Measurements from ENCODE around the gene CASQ2. TPM values are rescaled to one million over a fixed set of nuclear protein-coding genes. Genes with fewer than 3 reads are reported as not detected.

Gene CASQ2
- total and polyA plus RNA-seq, 4 donors, result 2.8 to 47.9 (median 15.2) TPM

DNA sequence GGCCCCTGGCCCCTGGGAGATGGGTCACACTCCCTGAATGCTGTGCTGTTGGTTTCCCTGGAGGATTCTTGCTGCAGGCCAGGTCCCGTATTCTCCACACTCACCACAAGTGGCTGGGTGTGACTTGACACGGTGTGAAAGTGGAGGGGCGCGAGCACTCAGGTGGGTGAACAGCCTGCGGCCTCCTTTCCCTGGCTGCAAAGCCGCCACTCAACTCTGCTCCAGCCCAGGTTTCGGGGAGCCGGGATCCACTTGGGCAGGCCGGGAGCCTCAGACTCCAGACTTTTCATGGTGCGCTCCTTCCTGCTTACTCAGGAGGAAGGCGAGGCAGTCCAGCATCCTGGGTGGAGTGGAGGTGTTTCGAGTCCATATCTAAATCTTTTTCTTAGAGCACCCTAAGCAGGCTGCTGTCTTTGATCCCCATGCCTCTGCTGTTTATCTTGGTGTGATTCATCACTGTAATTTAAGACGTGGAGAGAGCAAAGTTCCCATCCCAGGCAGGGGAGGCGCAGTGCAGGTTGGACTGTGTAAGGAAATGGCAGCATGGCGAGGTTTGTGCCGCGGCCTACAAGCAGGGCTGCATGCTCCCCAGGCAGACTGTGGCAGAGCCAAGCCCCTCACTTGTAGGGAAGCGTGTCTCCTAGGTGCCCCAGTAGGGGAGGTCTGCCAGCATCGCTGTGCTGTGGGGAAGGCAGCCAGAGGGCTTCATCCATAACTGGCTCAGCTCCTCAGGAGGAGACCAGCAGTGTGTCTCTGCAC is 97.2 kb downstream of the CASQ2 start:
- intact Hi-C loops (cut with DNase I), result no loop called here
- ATAC-seq (ENCODE audit: low FRiP score) (peak; percentile 53), DNase-seq (no peak)
- H3K36me3 ChIP-seq (ENCODE audit: control insufficient read depth in 1 of 2, insufficient read depth in 2 of 2, low read length in 1 of 2), result no peaks in the 10 kb centered on the region
- 72 to 83% methylated on average over 19 of the region's 19 CpGs for WGBS, 2 donors
- H3K27ac ChIP-seq (ENCODE audit: low read depth in 1 of 2, low read length in 2 of 2), result no peak overlapping the region
- H3K4me3 ChIP-seq (ENCODE audit: low read length in 2 of 2), result no peak overlapping the region
- no peaks in the 10 kb centered on the region for H3K4me1 ChIP-seq (ENCODE audit: control insufficient read depth in 1 of 2, insufficient read depth in 2 of 2, low read length in 2 of 2)
- H3K27me3 ChIP-seq (ENCODE audit: control insufficient read depth in 1 of 2, insufficient read depth in 2 of 2, low read length in 1 of 2), result no peaks in the 10 kb centered on the region
- H3K9me3 ChIP-seq (ENCODE audit: control insufficient read depth, low read length), result no peaks in the 10 kb centered on the region

- Histone ChIP-seq H3K27ac (ENCODE audit: low read depth in 1 of 2, low read length in 2 of 2) (no peak overlapping the region), H3K27me3 (ENCODE audit: control insufficient read depth in 1 of 2, insufficient read depth in 2 of 2, low read length in 1 of 2) (no peaks in the 10 kb centered on the region), H3K4me1 (ENCODE audit: control insufficient read depth in 1 of 2, insufficient read depth in 2 of 2, low read length in 2 of 2) (no peaks in the 10 kb centered on the region), H3K36me3 (ENCODE audit: control insufficient read depth in 1 of 2, insufficient read depth in 2 of 2, low read length in 1 of 2) (no peaks in the 10 kb centered on the region), H3K4me3 (ENCODE audit: low read length in 2 of 2) (no peak overlapping the region), H3K9me3 (ENCODE audit: control insufficient read depth, low read length) (no peaks in the 10 kb centered on the region)
- no peak for ATAC-seq (ENCODE audit: low FRiP score)
- WGBS, 2 donors, result 75 to 76% methylated on average over 14 of the region's 14 CpGs
- intact Hi-C loops (cut with DNase I), result no loop called here
- no peak for DNase-seq
Observed at GRCh38 chr1:115670476-115671175, 97.9 kb downstream of the CASQ2 start.

GRCh38 chr1:115669886-115670285 is 98.6 kb downstream of the CASQ2 start:
- 78 to 87% methylated on average over 1 of the region's 1 CpG for WGBS, 2 donors
- Histone ChIP-seq H3K4me1 (ENCODE audit: control insufficient read depth in 1 of 2, insufficient read depth in 2 of 2, low read length in 2 of 2) (no peaks in the 10 kb centered on the region), H3K27me3 (ENCODE audit: control insufficient read depth in 1 of 2, insufficient read depth in 2 of 2, low read length in 1 of 2) (no peaks in the 10 kb centered on the region), H3K27ac (ENCODE audit: low read depth in 1 of 2, low read length in 2 of 2) (no peak overlapping the region), H3K36me3 (ENCODE audit: control insufficient read depth in 1 of 2, insufficient read depth in 2 of 2, low read length in 1 of 2) (peaks cover 0 to 2% of the 10 kb centered on the region in 2 donors), H3K4me3 (ENCODE audit: low read length in 2 of 2) (no peak overlapping the region), H3K9me3 (ENCODE audit: control insufficient read depth, low read length) (no peaks in the 10 kb centered on the region)
- intact Hi-C loops (cut with DNase I), result no loop called here
- ATAC-seq (ENCODE audit: low FRiP score), result no peak
- DNase-seq, result no peak

DNA sequence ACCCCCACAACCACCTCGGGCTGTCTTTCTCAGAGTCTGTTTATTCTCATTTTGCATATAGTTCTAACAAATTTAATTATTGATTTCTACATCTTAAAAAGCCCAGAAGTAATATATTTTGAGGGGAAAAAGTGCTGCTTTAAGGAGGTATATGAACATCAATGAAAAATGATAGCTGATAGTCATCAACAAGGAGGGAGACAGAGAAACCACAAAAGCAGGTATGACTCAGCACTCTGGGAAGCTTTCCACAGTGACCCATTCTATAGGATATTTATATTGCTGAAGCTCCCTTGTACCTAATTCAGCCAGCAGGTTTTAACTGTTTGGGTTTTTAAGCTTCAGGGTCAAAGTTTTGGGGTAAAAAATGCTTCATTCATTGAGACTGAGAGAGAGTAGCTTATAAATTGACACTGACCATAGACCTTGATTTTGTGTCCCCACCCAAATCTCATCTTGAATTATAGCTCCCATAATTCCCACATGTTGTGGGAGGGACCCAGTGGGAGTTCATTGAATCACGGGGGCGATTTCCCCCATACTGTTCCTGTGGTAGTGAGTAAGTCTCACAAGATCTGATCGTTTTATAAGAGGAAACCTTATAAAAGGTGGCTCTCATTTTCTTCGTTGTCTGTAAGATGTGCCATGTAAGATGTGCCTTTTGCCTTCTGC is 99.4 kb downstream of the CASQ2 start:
- H3K27me3 ChIP-seq (ENCODE audit: control insufficient read depth in 1 of 2, insufficient read depth in 2 of 2, low read length in 1 of 2), result no peaks in the 10 kb centered on the region
- H3K36me3 ChIP-seq (ENCODE audit: control insufficient read depth in 1 of 2, insufficient read depth in 2 of 2, low read length in 1 of 2), result peaks cover 0 to 2% of the 10 kb centered on the region in 2 donors
- H3K9me3 ChIP-seq (ENCODE audit: control insufficient read depth, low read length), result no peaks in the 10 kb centered on the region
- H3K4me3 ChIP-seq (ENCODE audit: low read length in 2 of 2), result no peak overlapping the region
- H3K27ac ChIP-seq (ENCODE audit: low read depth in 1 of 2, low read length in 2 of 2), result no peak overlapping the region
- ATAC-seq (ENCODE audit: low FRiP score), result no peak
- WGBS, 2 donors, result 94 to 96% methylated on average over 5 of the region's 5 CpGs
- no peak for DNase-seq
- H3K4me1 ChIP-seq (ENCODE audit: control insufficient read depth in 1 of 2, insufficient read depth in 2 of 2, low read length in 2 of 2), result no peaks in the 10 kb centered on the region
- intact Hi-C loops (cut with DNase I), result no loop called here

- no peak for DNase-seq
- Histone ChIP-seq H3K4me1 (ENCODE audit: control insufficient read depth in 1 of 2, insufficient read depth in 2 of 2, low read length in 2 of 2) (no peaks in the 10 kb centered on the region), H3K36me3 (ENCODE audit: control insufficient read depth in 1 of 2, insufficient read depth in 2 of 2, low read length in 1 of 2) (peaks cover 0 to 6% of the 10 kb centered on the region in 2 donors), H3K9me3 (ENCODE audit: control insufficient read depth, low read length) (no peaks in the 10 kb centered on the region), H3K4me3 (ENCODE audit: low read length in 2 of 2) (no peak overlapping the region), H3K27ac (ENCODE audit: low read depth in 1 of 2, low read length in 2 of 2) (no peak overlapping the region), H3K27me3 (ENCODE audit: control insufficient read depth in 1 of 2, insufficient read depth in 2 of 2, low read length in 1 of 2) (no peaks in the 10 kb centered on the region)
- ATAC-seq (ENCODE audit: low FRiP score), result no peak
- 92 to 94% methylated on average over 1 of the region's 1 CpG for WGBS, 2 donors
- intact Hi-C loops (cut with DNase I), result no loop called here
Observed at GRCh38 chr1:115668579-115668978, 99.9 kb downstream of the CASQ2 start.

DNA sequence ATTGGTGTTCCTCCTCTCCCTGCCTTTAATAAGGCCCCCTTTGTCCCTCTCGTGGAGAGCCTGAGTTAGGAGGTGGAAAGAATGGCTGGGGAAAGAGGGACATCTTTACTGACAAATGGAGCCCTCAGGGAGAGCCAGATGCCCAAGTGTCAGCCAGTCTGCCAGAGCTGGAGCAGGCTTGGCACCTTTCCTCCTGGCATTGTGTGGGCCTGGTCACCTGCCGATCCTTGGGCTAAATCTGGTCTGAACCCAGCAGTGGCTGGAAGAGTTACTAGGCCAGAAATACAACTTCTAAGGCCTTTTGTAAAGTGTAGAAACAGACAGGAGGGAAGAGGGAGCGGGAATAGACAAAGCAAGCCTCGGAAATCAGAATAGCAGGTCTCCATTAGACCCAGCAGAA is 101.8 kb downstream of the CASQ2 start:
- ATAC-seq (ENCODE audit: low FRiP score) (peak; percentile 27), DNase-seq (no peak)
- H3K27me3 ChIP-seq (ENCODE audit: control insufficient read depth in 1 of 2, insufficient read depth in 2 of 2, low read length in 1 of 2), result no peaks in the 10 kb centered on the region
- peaks cover 0 to 8% of the 10 kb centered on the region in 2 donors for H3K36me3 ChIP-seq (ENCODE audit: control insufficient read depth in 1 of 2, insufficient read depth in 2 of 2, low read length in 1 of 2)
- H3K27ac ChIP-seq (ENCODE audit: low read depth in 1 of 2, low read length in 2 of 2), result peak overlapping the region; percentile 46 to 79
- H3K9me3 ChIP-seq (ENCODE audit: control insufficient read depth, low read length), result no peaks in the 10 kb centered on the region
- intact Hi-C loops (cut with DNase I), result no loop called here
- WGBS, 2 donors, result 12 to 21% methylated on average over 4 of the region's 4 CpGs
- no peaks in the 10 kb centered on the region for H3K4me1 ChIP-seq (ENCODE audit: control insufficient read depth in 1 of 2, insufficient read depth in 2 of 2, low read length in 2 of 2)
- no peak overlapping the region for H3K4me3 ChIP-seq (ENCODE audit: low read length in 2 of 2)

- H3K27me3 ChIP-seq (ENCODE audit: control insufficient read depth in 1 of 2, insufficient read depth in 2 of 2, low read length in 1 of 2), result no peaks in the 10 kb centered on the region
- WGBS, 2 donors, result 67 to 74% methylated on average over 6 of the region's 6 CpGs
- ATAC-seq (ENCODE audit: low FRiP score) (no peak), DNase-seq (no peak)
- H3K9me3 ChIP-seq (ENCODE audit: control insufficient read depth, low read length), result no peaks in the 10 kb centered on the region
- H3K27ac ChIP-seq (ENCODE audit: low read depth in 1 of 2, low read length in 2 of 2), result peak overlapping the region; percentile 46 to 79
- H3K4me3 ChIP-seq (ENCODE audit: low read length in 2 of 2), result no peak overlapping the region
- H3K4me1 ChIP-seq (ENCODE audit: control insufficient read depth in 1 of 2, insufficient read depth in 2 of 2, low read length in 2 of 2), result no peaks in the 10 kb centered on the region
- peaks cover 0 to 8% of the 10 kb centered on the region in 2 donors for H3K36me3 ChIP-seq (ENCODE audit: control insufficient read depth in 1 of 2, insufficient read depth in 2 of 2, low read length in 1 of 2)
- intact Hi-C loops (cut with DNase I), result no loop called here
Observed at GRCh38 chr1:115666206-115666605, 102.3 kb downstream of the CASQ2 start.

DNA sequence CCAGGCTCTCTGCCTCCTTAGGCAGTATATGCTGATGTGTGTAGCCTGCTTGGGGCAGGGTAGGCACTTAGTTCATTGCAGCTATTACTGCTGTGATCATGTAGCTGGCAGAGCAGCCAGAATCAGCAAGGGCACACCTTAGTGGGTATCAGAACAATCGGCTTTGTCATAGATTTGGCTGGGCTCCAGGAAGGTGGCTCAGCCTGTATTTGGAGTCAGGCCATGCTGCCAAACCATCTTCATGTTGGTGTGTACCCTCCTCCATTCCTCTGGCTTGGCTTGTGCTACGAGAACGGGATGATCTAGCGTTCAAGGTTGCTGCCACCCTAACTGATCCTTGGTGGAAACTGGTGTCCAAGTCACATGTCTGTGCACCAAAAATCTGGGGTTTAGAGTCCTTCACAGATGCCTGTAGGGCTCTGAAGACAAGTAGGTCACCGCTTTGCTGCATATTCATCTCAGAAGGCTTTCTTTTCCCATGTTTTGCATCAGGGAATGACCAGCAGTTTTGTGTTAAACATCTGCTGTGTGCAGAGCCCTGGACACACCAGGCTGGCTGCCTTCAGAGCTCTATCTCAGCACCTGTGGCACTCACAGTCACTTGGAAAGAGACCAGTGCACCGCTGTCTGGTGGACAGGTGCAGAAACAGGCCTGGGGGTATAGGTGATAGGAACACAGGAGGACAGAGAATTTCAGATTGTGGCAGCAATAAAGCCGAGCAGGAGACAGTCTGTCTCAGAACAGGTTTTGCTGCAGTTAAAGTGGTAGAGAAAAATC is 103.0 kb downstream of the CASQ2 start:
- Histone ChIP-seq H3K27ac (ENCODE audit: low read depth in 1 of 2, low read length in 2 of 2) (no peak overlapping the region), H3K4me1 (ENCODE audit: control insufficient read depth in 1 of 2, insufficient read depth in 2 of 2, low read length in 2 of 2) (no peaks in the 10 kb centered on the region), H3K9me3 (ENCODE audit: control insufficient read depth, low read length) (no peaks in the 10 kb centered on the region), H3K27me3 (ENCODE audit: control insufficient read depth in 1 of 2, insufficient read depth in 2 of 2, low read length in 1 of 2) (no peaks in the 10 kb centered on the region), H3K4me3 (ENCODE audit: low read length in 2 of 2) (no peak overlapping the region), H3K36me3 (ENCODE audit: control insufficient read depth in 1 of 2, insufficient read depth in 2 of 2, low read length in 1 of 2) (peaks cover 0 to 8% of the 10 kb centered on the region in 2 donors)
- DNase-seq, result no peak
- ATAC-seq (ENCODE audit: low FRiP score), result no peak
- intact Hi-C loops (cut with DNase I), result no loop called here
- 84 to 85% methylated on average over 7 of the region's 7 CpGs for WGBS, 2 donors
